ENCODE measurements around the gene COL6A6. TPM values are rescaled to one million over a fixed set of nuclear protein-coding genes. Genes with fewer than 3 reads are reported as not detected.

Gene COL6A6
- total RNA-seq, 2 donors from 2014 or later, result 0.33 to 0.40 TPM

DNA sequence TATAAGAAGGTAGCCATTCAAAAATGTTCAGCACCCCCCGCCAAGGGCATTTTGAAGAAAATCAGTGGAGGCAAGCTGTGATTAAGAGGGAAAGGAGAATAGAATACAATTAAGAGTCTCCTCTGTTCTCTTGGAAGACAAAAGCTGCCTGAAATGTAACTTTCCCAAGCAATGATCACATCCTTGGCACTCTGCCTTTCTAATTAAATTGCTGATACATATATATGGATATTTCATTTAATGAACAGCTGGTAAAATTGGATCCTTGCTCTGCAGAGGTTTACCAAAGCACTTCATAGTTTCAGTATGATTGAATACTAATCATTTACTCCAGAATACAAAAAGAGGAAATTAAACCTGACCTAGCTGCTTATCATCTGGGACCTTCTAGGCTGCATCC lies 10.4 kb downstream of the COL6A6 start:
- Mint-ChIP-seq H3K9me3 (no peaks in the 10 kb centered on the region), H3K4me1 (peaks cover 7% of the 10 kb centered on the region), H3K36me3 (ENCODE audit: low read depth) (no peaks in the 10 kb centered on the region), H3K27me3 (ENCODE audit: insufficient read depth) (peaks cover 16% of the 10 kb centered on the region), H3K4me3 (no peak overlapping the region), H3K27ac (no peak overlapping the region)
- no peak overlapping the region for H3K27ac ChIP-seq (ENCODE audit: low read depth, low read length)
- H3K9me3 ChIP-seq (ENCODE audit: control insufficient read depth, low read length), result no peaks in the 10 kb centered on the region
- H3K4me3 ChIP-seq (ENCODE audit: low read length), result no peak overlapping the region
- H3K4me1 ChIP-seq (ENCODE audit: control insufficient read depth, insufficient read depth, low read length), result no peaks in the 10 kb centered on the region
- H3K36me3 ChIP-seq (ENCODE audit: control insufficient read depth, insufficient read depth, low read length), result no peaks in the 10 kb centered on the region
- 88% methylated on average over 1 of the region's 1 CpG; no CpG with 5 or more reads in 1 of the 2 experiments for WGBS, 2 experiments (ENCODE audit: insufficient coverage in 1 of 2, insufficient read length in 1 of 2)
- no peaks in the 10 kb centered on the region for H3K27me3 ChIP-seq (ENCODE audit: control insufficient read depth, insufficient read depth, low read length, poor library complexity, severe bottlenecking)
- no peak for DNase-seq
- TF ChIP-seq, protein P1, sequence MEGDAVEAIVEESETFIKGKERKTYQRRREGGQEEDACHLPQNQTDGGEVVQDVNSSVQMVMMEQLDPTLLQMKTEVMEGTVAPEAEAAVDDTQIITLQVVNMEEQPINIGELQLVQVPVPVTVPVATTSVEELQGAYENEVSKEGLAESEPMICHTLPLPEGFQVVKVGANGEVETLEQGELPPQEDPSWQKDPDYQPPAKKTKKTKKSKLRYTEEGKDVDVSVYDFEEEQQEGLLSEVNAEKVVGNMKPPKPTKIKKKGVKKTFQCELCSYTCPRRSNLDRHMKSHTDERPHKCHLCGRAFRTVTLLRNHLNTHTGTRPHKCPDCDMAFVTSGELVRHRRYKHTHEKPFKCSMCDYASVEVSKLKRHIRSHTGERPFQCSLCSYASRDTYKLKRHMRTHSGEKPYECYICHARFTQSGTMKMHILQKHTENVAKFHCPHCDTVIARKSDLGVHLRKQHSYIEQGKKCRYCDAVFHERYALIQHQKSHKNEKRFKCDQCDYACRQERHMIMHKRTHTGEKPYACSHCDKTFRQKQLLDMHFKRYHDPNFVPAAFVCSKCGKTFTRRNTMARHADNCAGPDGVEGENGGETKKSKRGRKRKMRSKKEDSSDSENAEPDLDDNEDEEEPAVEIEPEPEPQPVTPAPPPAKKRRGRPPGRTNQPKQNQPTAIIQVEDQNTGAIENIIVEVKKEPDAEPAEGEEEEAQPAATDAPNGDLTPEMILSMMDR (conservative IDR thresholded peaks at IDR 0.05), result no peak
- H3K9ac ChIP-seq (ENCODE audit: extremely low read depth, low read length, poor library complexity, severe bottlenecking), result no peak overlapping the region

DNA sequence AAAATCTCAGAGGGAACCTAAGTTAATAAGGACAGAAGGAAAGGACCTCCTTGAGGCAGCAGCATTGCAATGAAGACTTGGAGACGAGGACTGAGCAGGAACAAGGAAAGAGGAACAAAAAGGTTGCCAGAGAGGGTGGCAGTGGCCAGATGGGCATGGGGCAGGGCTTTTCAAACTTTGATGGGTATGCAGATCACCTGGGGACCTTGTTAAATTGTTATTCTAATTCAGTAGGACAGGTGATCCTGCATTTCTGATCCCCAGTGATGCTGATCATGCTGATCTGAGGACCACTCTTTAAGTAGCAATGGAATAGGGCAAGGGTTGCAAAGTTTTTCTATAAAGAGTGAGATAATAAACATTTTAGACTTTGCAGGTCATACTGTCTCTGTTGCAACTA lies 11.1 kb downstream of the COL6A6 start:
- no peak overlapping the region for H3K9ac ChIP-seq (ENCODE audit: extremely low read depth, low read length, poor library complexity, severe bottlenecking)
- H3K27me3 Mint-ChIP-seq (ENCODE audit: insufficient read depth), result peaks cover 10% of the 10 kb centered on the region
- no peaks in the 10 kb centered on the region for H3K9me3 ChIP-seq (ENCODE audit: control insufficient read depth, low read length)
- H3K9me3 Mint-ChIP-seq, result no peaks in the 10 kb centered on the region
- H3K36me3 ChIP-seq (ENCODE audit: control insufficient read depth, insufficient read depth, low read length), result no peaks in the 10 kb centered on the region
- no peak overlapping the region for H3K27ac Mint-ChIP-seq
- peaks cover 7% of the 10 kb centered on the region for H3K4me1 Mint-ChIP-seq
- WGBS, 2 experiments (ENCODE audit: insufficient coverage in 1 of 2, insufficient read length in 1 of 2), result 80 to 94% methylated on average over 1 of the region's 1 CpG
- no peak overlapping the region for H3K4me3 Mint-ChIP-seq
- no peak for DNase-seq
- TF ChIP-seq, protein P1 (conservative IDR thresholded peaks at IDR 0.05), result no peak
- H3K36me3 Mint-ChIP-seq (ENCODE audit: low read depth), result no peaks in the 10 kb centered on the region
- no peaks in the 10 kb centered on the region for H3K4me1 ChIP-seq (ENCODE audit: control insufficient read depth, insufficient read depth, low read length)
- no peak overlapping the region for H3K4me3 ChIP-seq (ENCODE audit: low read length)
- no peaks in the 10 kb centered on the region for H3K27me3 ChIP-seq (ENCODE audit: control insufficient read depth, insufficient read depth, low read length, poor library complexity, severe bottlenecking)
- no peak overlapping the region for H3K27ac ChIP-seq (ENCODE audit: low read depth, low read length)

DNA sequence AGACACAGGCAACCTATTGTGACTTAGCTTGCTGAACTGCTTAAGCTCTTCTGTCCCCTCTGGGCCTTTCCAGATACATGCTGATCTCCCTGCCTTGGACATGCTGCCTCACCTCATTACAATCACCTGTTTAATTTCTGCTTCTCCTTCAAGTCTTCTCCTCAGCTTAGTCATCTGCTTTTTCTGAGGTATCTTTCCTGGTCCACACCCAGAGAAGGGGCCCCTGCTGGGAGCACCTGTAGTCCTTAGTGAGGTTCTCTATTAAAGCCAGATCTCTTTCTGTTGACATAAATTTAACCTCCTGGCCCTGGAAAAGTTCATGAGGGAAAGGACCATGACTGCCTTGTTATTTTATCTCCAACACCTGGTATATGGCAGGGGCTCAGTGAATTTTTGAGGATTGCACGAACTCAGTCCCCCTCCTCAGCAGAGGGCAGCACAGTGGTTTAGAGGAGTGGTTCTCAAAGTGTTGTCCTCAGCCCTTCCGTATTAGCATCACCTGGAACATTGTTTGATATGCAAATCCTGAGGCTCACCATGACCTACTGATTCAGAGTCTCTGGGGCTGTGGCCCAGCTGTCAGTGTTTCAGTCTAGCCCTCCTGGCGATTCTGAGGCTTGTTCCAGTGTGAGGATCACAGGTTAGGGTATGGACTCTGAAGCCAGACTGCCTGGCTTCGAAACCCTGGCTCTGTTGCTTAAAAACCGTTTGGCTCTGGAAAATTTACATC lies 12.7 kb downstream of the COL6A6 start:
- H3K4me3 Mint-ChIP-seq, result no peak overlapping the region
- Histone ChIP-seq H3K4me1 (ENCODE audit: control insufficient read depth, insufficient read depth, low read length) (no peaks in the 10 kb centered on the region), H3K9ac (ENCODE audit: extremely low read depth, low read length, poor library complexity, severe bottlenecking) (no peak overlapping the region), H3K36me3 (ENCODE audit: control insufficient read depth, insufficient read depth, low read length) (no peaks in the 10 kb centered on the region), H3K9me3 (ENCODE audit: control insufficient read depth, low read length) (no peaks in the 10 kb centered on the region), H3K27ac (ENCODE audit: low read depth, low read length) (no peak overlapping the region), H3K27me3 (ENCODE audit: control insufficient read depth, insufficient read depth, low read length, poor library complexity, severe bottlenecking) (no peaks in the 10 kb centered on the region), H3K4me3 (ENCODE audit: low read length) (no peak overlapping the region)
- peaks cover 7% of the 10 kb centered on the region for H3K4me1 Mint-ChIP-seq
- peaks cover 4% of the 10 kb centered on the region for H3K27me3 Mint-ChIP-seq (ENCODE audit: insufficient read depth)
- TF ChIP-seq, protein P1 (conservative IDR thresholded peaks at IDR 0.05), result peak; percentile 22
- H3K27ac Mint-ChIP-seq, result no peak overlapping the region
- H3K36me3 Mint-ChIP-seq (ENCODE audit: low read depth), result no peaks in the 10 kb centered on the region
- H3K9me3 Mint-ChIP-seq, result no peaks in the 10 kb centered on the region
- DNase-seq, result peak; percentile 61
- WGBS, 2 experiments (ENCODE audit: insufficient coverage in 1 of 2, insufficient read length in 1 of 2), result 53 to 56% methylated on average over 5 of the region's 5 CpGs
